ENCODE measurements around the gene NOTUM.

The NOTUM gene

DNA sequence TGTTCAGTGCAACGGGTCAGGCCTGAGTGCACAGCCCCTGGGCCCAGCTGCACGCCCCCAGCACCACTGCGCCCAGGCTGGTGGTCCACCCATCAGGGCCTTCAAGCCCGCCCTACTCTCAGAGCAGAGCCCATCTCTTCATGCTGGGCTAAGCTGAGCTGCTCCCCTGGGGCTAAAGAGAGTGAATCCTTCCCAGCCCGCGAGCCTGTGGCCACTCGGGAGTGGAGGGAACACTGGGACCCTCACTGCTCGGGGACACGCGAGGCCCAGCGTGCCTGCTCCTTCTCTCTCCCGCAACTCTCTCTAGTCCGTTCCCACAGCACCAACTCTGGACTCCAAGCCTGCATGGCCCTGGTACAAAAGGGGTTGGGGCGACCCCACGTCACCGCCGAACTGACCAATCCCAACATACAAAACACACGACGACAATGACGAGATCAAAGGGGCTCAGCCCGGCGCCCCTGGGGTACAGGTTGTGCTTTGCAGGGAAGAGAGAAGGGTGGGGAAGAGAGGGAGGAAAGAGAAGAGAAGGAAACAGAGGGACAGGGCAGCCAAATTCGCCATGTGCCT, 38.9 kb downstream of the NOTUM start:
- no peak overlapping the region for H3K4me2 ChIP-seq (ENCODE audit: low read length)
- no peaks in the 10 kb centered on the region for H3K27me3 ChIP-seq (ENCODE audit: control insufficient read depth, low read length)
- peaks cover 76% of the 10 kb centered on the region for H3K79me2 ChIP-seq (ENCODE audit: control insufficient read depth, low read length)
- peaks cover 18% of the 10 kb centered on the region for H3K36me3 ChIP-seq (ENCODE audit: control insufficient read depth, low read length)
- H3K27ac ChIP-seq (ENCODE audit: low read depth, low read length) = no peak overlapping the region
- peaks cover 17% of the 10 kb centered on the region for H4K20me1 ChIP-seq (ENCODE audit: control insufficient read depth, insufficient read depth, low read depth, low read length)
- H3K9me3 ChIP-seq (ENCODE audit: control insufficient read depth, insufficient read depth, low read length) = no peaks in the 10 kb centered on the region
- no peak for TF ChIP-seq EZH2phosphoT487 (IDR thresholded peaks at IDR 0.05; ENCODE audit: borderline replicate concordance, low read length)
- TF ChIP-seq, protein P1, sequence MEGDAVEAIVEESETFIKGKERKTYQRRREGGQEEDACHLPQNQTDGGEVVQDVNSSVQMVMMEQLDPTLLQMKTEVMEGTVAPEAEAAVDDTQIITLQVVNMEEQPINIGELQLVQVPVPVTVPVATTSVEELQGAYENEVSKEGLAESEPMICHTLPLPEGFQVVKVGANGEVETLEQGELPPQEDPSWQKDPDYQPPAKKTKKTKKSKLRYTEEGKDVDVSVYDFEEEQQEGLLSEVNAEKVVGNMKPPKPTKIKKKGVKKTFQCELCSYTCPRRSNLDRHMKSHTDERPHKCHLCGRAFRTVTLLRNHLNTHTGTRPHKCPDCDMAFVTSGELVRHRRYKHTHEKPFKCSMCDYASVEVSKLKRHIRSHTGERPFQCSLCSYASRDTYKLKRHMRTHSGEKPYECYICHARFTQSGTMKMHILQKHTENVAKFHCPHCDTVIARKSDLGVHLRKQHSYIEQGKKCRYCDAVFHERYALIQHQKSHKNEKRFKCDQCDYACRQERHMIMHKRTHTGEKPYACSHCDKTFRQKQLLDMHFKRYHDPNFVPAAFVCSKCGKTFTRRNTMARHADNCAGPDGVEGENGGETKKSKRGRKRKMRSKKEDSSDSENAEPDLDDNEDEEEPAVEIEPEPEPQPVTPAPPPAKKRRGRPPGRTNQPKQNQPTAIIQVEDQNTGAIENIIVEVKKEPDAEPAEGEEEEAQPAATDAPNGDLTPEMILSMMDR (IDR thresholded peaks at IDR 0.05; ENCODE audit: low read depth, low read length, poor library complexity, severe bottlenecking) = no peak
- H3K9me2 ChIP-seq (replicated peaks; ENCODE audit: control insufficient read depth, low read length) = no peaks in the 10 kb centered on the region
- H3K4me3 ChIP-seq (ENCODE audit: low read length) = no peak overlapping the region
- peaks cover 35% of the 10 kb centered on the region for H3K4me1 ChIP-seq (ENCODE audit: control insufficient read depth, low read length)
- peaks cover 4% of the 10 kb centered on the region; the same call in 1 of the 2 replicates for H3F3A ChIP-seq (ENCODE audit: control insufficient read depth, insufficient read depth)

GRCh38 chr17:81921537-81921862, 39.5 kb downstream of the NOTUM start:
- Histone ChIP-seq H3F3A (ENCODE audit: control insufficient read depth, insufficient read depth) (peaks cover 4% of the 10 kb centered on the region; the same call in 1 of the 2 replicates), H3K27ac (ENCODE audit: low read depth, low read length) (no peak overlapping the region), H3K4me2 (ENCODE audit: low read length) (no peak overlapping the region), H3K27me3 (ENCODE audit: control insufficient read depth, low read length) (no peaks in the 10 kb centered on the region), H3K79me2 (ENCODE audit: control insufficient read depth, low read length) (peaks cover 76% of the 10 kb centered on the region), H3K4me1 (ENCODE audit: control insufficient read depth, low read length) (peaks cover 40% of the 10 kb centered on the region), H3K36me3 (ENCODE audit: control insufficient read depth, low read length) (peaks cover 23% of the 10 kb centered on the region), H3K4me3 (ENCODE audit: low read length) (no peak overlapping the region), H3K9me3 (ENCODE audit: control insufficient read depth, insufficient read depth, low read length) (no peaks in the 10 kb centered on the region), H3K9me2 (replicated peaks; ENCODE audit: control insufficient read depth, low read length) (no peaks in the 10 kb centered on the region), H4K20me1 (ENCODE audit: control insufficient read depth, insufficient read depth, low read depth, low read length) (peaks cover 21% of the 10 kb centered on the region)
- TF ChIP-seq EZH2phosphoT487 (IDR thresholded peaks at IDR 0.05; ENCODE audit: borderline replicate concordance, low read length) = no peak
- TF ChIP-seq, protein P1 (IDR thresholded peaks at IDR 0.05; ENCODE audit: low read depth, low read length, poor library complexity, severe bottlenecking) = no peak

DNA sequence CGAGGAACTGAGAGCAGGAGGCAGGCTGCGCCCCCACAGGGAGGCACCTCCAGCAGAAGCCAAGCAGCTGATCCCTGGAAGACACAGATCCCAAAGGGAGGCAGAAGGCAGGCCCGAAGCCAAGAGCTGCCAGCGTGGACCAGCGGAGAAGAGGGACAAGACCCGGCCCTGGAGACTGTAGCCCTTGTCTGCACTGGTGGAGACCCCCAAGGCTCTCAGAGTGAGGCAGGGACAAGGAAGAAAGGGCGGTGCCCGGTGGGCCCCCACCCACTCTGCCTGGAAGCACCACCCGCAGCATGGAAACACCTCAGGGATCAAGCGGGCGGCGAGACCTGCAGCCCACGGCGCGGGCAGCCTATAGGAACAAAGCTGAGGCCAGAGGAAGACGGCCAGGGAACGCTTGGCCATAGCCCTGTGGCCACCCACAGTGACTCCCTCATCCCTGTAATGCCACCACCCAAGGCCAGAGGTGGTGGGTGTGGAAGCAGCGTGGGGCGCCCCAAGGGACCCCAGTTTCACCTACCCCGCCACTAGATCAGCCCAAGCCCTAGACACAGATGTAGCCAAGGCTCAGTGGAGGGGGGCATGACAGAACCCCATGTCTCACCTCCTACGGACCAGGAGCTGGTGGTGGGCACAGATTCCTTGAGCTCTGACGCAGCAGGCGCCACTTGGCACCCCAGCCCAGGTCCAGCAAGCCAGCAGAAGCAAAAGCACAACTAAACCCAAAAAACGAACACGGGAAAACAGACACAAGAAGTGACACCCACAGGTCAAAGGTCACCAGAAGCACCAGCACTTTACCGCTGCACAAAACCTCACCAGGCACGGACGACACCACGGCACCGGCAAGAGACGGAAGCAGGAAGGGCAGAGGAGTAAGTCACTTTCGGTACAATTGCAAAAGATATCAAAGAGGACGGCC, 40.1 kb downstream of the NOTUM start:
- peaks cover 76% of the 10 kb centered on the region for H3K79me2 ChIP-seq (ENCODE audit: control insufficient read depth, low read length)
- H3F3A ChIP-seq (ENCODE audit: control insufficient read depth, insufficient read depth) = peaks cover 4% of the 10 kb centered on the region; the same call in 1 of the 2 replicates
- H4K20me1 ChIP-seq (ENCODE audit: control insufficient read depth, insufficient read depth, low read depth, low read length) = peaks cover 16% of the 10 kb centered on the region
- no peak overlapping the region for H3K4me3 ChIP-seq (ENCODE audit: low read length)
- no peak overlapping the region for H3K4me2 ChIP-seq (ENCODE audit: low read length)
- no peaks in the 10 kb centered on the region for H3K9me2 ChIP-seq (replicated peaks; ENCODE audit: control insufficient read depth, low read length)
- TF ChIP-seq EZH2phosphoT487 (IDR thresholded peaks at IDR 0.05; ENCODE audit: borderline replicate concordance, low read length) = no peak
- TF ChIP-seq, protein P1 (IDR thresholded peaks at IDR 0.05; ENCODE audit: low read depth, low read length, poor library complexity, severe bottlenecking) = no peak
- H3K27me3 ChIP-seq (ENCODE audit: control insufficient read depth, low read length) = no peaks in the 10 kb centered on the region
- H3K27ac ChIP-seq (ENCODE audit: low read depth, low read length) = no peak overlapping the region
- peaks cover 27% of the 10 kb centered on the region for H3K36me3 ChIP-seq (ENCODE audit: control insufficient read depth, low read length)
- H3K4me1 ChIP-seq (ENCODE audit: control insufficient read depth, low read length) = peaks cover 35% of the 10 kb centered on the region
- no peaks in the 10 kb centered on the region for H3K9me3 ChIP-seq (ENCODE audit: control insufficient read depth, insufficient read depth, low read length)
